Neural progenitor cell (in vitro differentiated cells): ENCODE data around the gene KSR1. TPM values are rescaled to one million over a fixed set of nuclear protein-coding genes. Genes with fewer than 3 reads are reported as not detected.
A peak's percentile ranks its signal among the peaks of the same experiment; 100 is the strongest.
"Not testable (repeated sequence)": the region's sequence is repeated elsewhere in the genome, so short reads cannot be mapped to it uniquely, and the experiment has no call there.

Experiments
- DNase-seq: peaks from one replicate; pipeline ENCODE4 v3.0.0-alpha.2; 2016; ENCODE audit warnings: low spot score
- H2AFZ ChIP-seq: fragments of 200-600 bp; sonication (generic); replicated peaks from 2 replicates; pipeline ENCODE4 v1.6.1; 2016; ENCODE audit warnings: antibody characterized with exemption
- H3F3A ChIP-seq: fragments of 200-600 bp; sonication (generic); 2 replicates; pipeline ENCODE4 v1.6.1; 2016; ENCODE audit warnings: antibody characterized with exemption, low read depth
- H3K27ac ChIP-seq: fragments of 200-600 bp; sonication (generic); 2 replicates; pipeline ENCODE4 v1.5.1; 2016; ENCODE audit warnings: mild to moderate bottlenecking
- H3K27me3 ChIP-seq: fragments of 200-600 bp; sonication (generic); 2 replicates; pipeline ENCODE4 v1.6.1; 2016; ENCODE audit warnings: mild to moderate bottlenecking, moderate library complexity
- H3K36me3 ChIP-seq: fragments of 200-600 bp; sonication (generic); 2 replicates; pipeline ENCODE4 v1.5.1; 2016
- H3K4me1 ChIP-seq: fragments of 200-600 bp; sonication (generic); 2 replicates; pipeline ENCODE4 v1.6.1; 2016; ENCODE audit warnings: mixed run types
- H3K4me2 ChIP-seq: fragments of 200-600 bp; sonication (generic); 2 replicates; pipeline ENCODE4 v1.6.1; 2016
- H3K4me3 ChIP-seq: fragments of 200-600 bp; sonication (generic); 2 replicates; pipeline ENCODE4 v1.5.1; 2016
- H3K79me2 ChIP-seq: fragments of 200-600 bp; sonication (generic); 2 replicates; pipeline ENCODE4 v1.6.1; 2016; ENCODE audit warnings: low read depth
- H3K9ac ChIP-seq: fragments of 200-600 bp; sonication (generic); 2 replicates; pipeline ENCODE4 v1.6.1; 2016
- H3K9me3 ChIP-seq: fragments of 200-600 bp; sonication (generic); 2 replicates; pipeline ENCODE4 v1.5.1; 2016; ENCODE audit warnings: low read depth
- H4K20me1 ChIP-seq: fragments of 200-600 bp; sonication (generic); 2 replicates; pipeline ENCODE4 v1.6.1; 2016; ENCODE audit warnings: low read depth
- H3K27ac Mint-ChIP-seq: 3 replicates; pipeline ENCODE4 v1.8.0; 2021; ENCODE audit warnings: mixed read lengths
- H3K27me3 Mint-ChIP-seq: 2 replicates; pipeline ENCODE4 v1.8.0; 2022; ENCODE audit warnings: low read depth, mild to moderate bottlenecking, inconsistent platforms, moderate library complexity, mixed read lengths; ENCODE audit not compliant: insufficient read depth
- H3K36me3 Mint-ChIP-seq: 3 replicates; pipeline ENCODE4 v1.8.0; 2021; ENCODE audit warnings: mixed read lengths
- H3K4me1 Mint-ChIP-seq: 3 replicates; pipeline ENCODE4 v1.8.0; 2021; ENCODE audit warnings: mixed read lengths
- H3K4me3 Mint-ChIP-seq: 3 replicates; pipeline ENCODE4 v1.8.0; 2021; ENCODE audit warnings: mild to moderate bottlenecking, moderate library complexity, mixed read lengths
- H3K9me3 Mint-ChIP-seq: 3 replicates; pipeline ENCODE4 v1.8.0; 2020; ENCODE audit warnings: mixed read lengths
- CTCF ChIP-seq: fragments of 200-600 bp; sonication (generic); IDR thresholded peaks from 2 replicates; pipeline ENCODE4 v1.5.1; 2017; ENCODE audit warnings: antibody characterized with exemption, mild to moderate bottlenecking
- EZH2 ChIP-seq: fragments of 200-600 bp; sonication (generic); IDR thresholded peaks from 2 replicates; pipeline ENCODE4 v1.6.1; 2017; ENCODE audit warnings: antibody characterized with exemption, mild to moderate bottlenecking, moderate library complexity
- EZH2phosphoT487 ChIP-seq: fragments of 200-600 bp; sonication (generic); IDR thresholded peaks from 2 replicates; pipeline ENCODE4 v1.6.1; 2017; ENCODE audit warnings: antibody characterized with exemption
- total RNA-seq: library from RNA; depleted of rRNA; stranded (reverse); fragments of >200 nt; gene quantifications from 2 replicates; pipeline ENCODE4 v1.2.3, GENCODE V29; 2015; ENCODE audit warnings: low replicate concordance

The KSR1 gene
- total RNA-seq, 1 donor from 2014 or later: 16.4 TPM

- H3K27ac ChIP-seq: no peak overlapping the region
- no peaks in the 10 kb centered on the region for H3K27me3 ChIP-seq
- no peaks in the 10 kb centered on the region for H3K79me2 ChIP-seq
- Mint-ChIP-seq H3K9me3 (no peaks in the 10 kb centered on the region), H3K4me3 (peak overlapping the region; percentile 58), H3K27ac (no peak overlapping the region), H3K36me3 (no peaks in the 10 kb centered on the region), H3K27me3 (peaks cover 4% of the 10 kb centered on the region), H3K4me1 (peaks cover 10% of the 10 kb centered on the region)
- TF ChIP-seq EZH2phosphoT487: no peak
- TF ChIP-seq CTCF: peak; percentile 6
- H4K20me1 ChIP-seq: no peaks in the 10 kb centered on the region
- no peak overlapping the region for H3K4me3 ChIP-seq
- no peaks in the 10 kb centered on the region for H3K4me1 ChIP-seq
- no peaks in the 10 kb centered on the region for H3K36me3 ChIP-seq
- no peak overlapping the region for H3K9ac ChIP-seq
- no peaks in the 10 kb centered on the region for H3F3A ChIP-seq
- no peak for DNase-seq
- H3K9me3 ChIP-seq: no peaks in the 10 kb centered on the region
- no peak overlapping the region for H2AFZ ChIP-seq
- no peak overlapping the region for H3K4me2 ChIP-seq
Measured at GRCh38 chr17:27631897-27632725, 175.9 kb downstream of the KSR1 start.

- H2AFZ ChIP-seq, H3K9me3 ChIP-seq, H3K36me3 ChIP-seq, H3F3A ChIP-seq, H3K27me3 ChIP-seq, H3K9ac ChIP-seq, H3K27me3 Mint-ChIP-seq, H3K4me2 ChIP-seq, H3K4me3 Mint-ChIP-seq, H3K4me3 ChIP-seq, H3K27ac ChIP-seq, H3K27ac Mint-ChIP-seq, H4K20me1 ChIP-seq, DNase-seq, H3K79me2 ChIP-seq, H3K9me3 Mint-ChIP-seq, H3K36me3 Mint-ChIP-seq, H3K4me1 ChIP-seq: not testable (repeated sequence)
- peaks cover 10% of the 10 kb centered on the region for H3K4me1 Mint-ChIP-seq
Measured at GRCh38 chr17:27632766-27633165, 176.5 kb downstream of the KSR1 start.

- Histone ChIP-seq H3K4me2 (no peak overlapping the region), H3K4me3 (no peak overlapping the region), H3K36me3 (no peaks in the 10 kb centered on the region), H2AFZ (no peak overlapping the region), H3K27ac (no peak overlapping the region), H3K9me3 (no peaks in the 10 kb centered on the region), H4K20me1 (no peaks in the 10 kb centered on the region), H3K27me3 (no peaks in the 10 kb centered on the region), H3K9ac (no peak overlapping the region), H3K4me1 (no peaks in the 10 kb centered on the region), H3K79me2 (no peaks in the 10 kb centered on the region), H3F3A (no peaks in the 10 kb centered on the region)
- Mint-ChIP-seq H3K27me3 (peaks cover 4% of the 10 kb centered on the region), H3K4me3 (no peak overlapping the region), H3K9me3 (no peaks in the 10 kb centered on the region), H3K36me3 (no peaks in the 10 kb centered on the region), H3K4me1 (peaks cover 10% of the 10 kb centered on the region), H3K27ac (no peak overlapping the region)
- no peak for DNase-seq
- no peak for TF ChIP-seq EZH2
- no peak for TF ChIP-seq CTCF
- TF ChIP-seq EZH2phosphoT487: no peak
Measured at GRCh38 chr17:27633312-27634025, 177.2 kb downstream of the KSR1 start.

GRCh38 chr17:27634026-27634335 is 177.7 kb downstream of the KSR1 start:
- H3K4me1 ChIP-seq: no peaks in the 10 kb centered on the region
- no peak overlapping the region for H3K4me3 ChIP-seq
- TF ChIP-seq EZH2phosphoT487 (no peak), CTCF (no peak), EZH2 (no peak)
- no peak overlapping the region for H3K27ac ChIP-seq
- H3K36me3 ChIP-seq: no peaks in the 10 kb centered on the region
- no peak overlapping the region for H3K4me2 ChIP-seq
- no peak overlapping the region for H2AFZ ChIP-seq
- Mint-ChIP-seq H3K9me3 (no peaks in the 10 kb centered on the region), H3K27me3 (peaks cover 4% of the 10 kb centered on the region), H3K4me1 (peaks cover 10% of the 10 kb centered on the region), H3K36me3 (no peaks in the 10 kb centered on the region), H3K4me3 (no peak overlapping the region), H3K27ac (no peak overlapping the region)
- H3K79me2 ChIP-seq: no peaks in the 10 kb centered on the region
- H3K9ac ChIP-seq: no peak overlapping the region
- H3K27me3 ChIP-seq: no peaks in the 10 kb centered on the region
- no peak for DNase-seq
- no peaks in the 10 kb centered on the region for H3F3A ChIP-seq
- H4K20me1 ChIP-seq: no peaks in the 10 kb centered on the region
- H3K9me3 ChIP-seq: no peaks in the 10 kb centered on the region
